Measurements from ENCODE around the gene SIRPB2. TPM values are rescaled to one million over a fixed set of nuclear protein-coding genes. Genes with fewer than 3 reads are reported as not detected.

SIRPB2 gene
- total RNA-seq, 3 donors from 2014 or later: 2.9 to 30.9 (median 4.3) TPM

DNA sequence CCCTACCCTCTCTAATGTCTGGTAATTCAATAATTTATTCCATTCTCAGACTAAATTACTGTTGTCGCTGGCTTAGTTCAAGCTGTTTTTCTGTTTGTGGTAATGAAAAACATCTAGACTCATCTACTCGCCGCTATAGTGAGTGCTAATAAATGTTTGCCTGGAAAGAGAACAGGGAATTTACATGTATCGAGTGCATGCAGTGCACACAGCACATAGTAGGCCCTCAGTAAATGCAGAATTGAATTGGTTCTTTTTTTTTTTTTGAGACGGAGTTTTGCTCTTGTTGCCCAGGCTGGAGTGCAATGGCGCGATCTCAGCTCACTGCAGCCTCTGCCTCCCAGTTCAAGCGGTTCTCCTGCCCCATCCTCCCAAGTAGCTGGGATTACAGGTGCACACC, 16.9 kb downstream of the SIRPB2 start:
- H3K4me3 ChIP-seq: no peak overlapping the region
- H3K27me3 ChIP-seq: no peaks in the 10 kb centered on the region
- no peaks in the 10 kb centered on the region for H3K36me3 ChIP-seq
- intact Hi-C loops (cut with DNase I; ENCODE audit: low total_unique reads): no loop called here
- TF ChIP-seq, protein P1, sequence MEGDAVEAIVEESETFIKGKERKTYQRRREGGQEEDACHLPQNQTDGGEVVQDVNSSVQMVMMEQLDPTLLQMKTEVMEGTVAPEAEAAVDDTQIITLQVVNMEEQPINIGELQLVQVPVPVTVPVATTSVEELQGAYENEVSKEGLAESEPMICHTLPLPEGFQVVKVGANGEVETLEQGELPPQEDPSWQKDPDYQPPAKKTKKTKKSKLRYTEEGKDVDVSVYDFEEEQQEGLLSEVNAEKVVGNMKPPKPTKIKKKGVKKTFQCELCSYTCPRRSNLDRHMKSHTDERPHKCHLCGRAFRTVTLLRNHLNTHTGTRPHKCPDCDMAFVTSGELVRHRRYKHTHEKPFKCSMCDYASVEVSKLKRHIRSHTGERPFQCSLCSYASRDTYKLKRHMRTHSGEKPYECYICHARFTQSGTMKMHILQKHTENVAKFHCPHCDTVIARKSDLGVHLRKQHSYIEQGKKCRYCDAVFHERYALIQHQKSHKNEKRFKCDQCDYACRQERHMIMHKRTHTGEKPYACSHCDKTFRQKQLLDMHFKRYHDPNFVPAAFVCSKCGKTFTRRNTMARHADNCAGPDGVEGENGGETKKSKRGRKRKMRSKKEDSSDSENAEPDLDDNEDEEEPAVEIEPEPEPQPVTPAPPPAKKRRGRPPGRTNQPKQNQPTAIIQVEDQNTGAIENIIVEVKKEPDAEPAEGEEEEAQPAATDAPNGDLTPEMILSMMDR (IDR thresholded peaks at IDR 0.05): no peak
- TF ChIP-seq POLR2A (IDR thresholded peaks at IDR 0.05): no peak
- TF ChIP-seq POLR2AphosphoS5 (IDR thresholded peaks at IDR 0.05): no peak
- no peaks in the 10 kb centered on the region for H3K9me3 ChIP-seq
- H3K27ac ChIP-seq: no peak overlapping the region
- DNase-seq (ENCODE audit: low spot score in 2 of 2): no peak
- no peaks in the 10 kb centered on the region for H3K4me1 ChIP-seq

DNA sequence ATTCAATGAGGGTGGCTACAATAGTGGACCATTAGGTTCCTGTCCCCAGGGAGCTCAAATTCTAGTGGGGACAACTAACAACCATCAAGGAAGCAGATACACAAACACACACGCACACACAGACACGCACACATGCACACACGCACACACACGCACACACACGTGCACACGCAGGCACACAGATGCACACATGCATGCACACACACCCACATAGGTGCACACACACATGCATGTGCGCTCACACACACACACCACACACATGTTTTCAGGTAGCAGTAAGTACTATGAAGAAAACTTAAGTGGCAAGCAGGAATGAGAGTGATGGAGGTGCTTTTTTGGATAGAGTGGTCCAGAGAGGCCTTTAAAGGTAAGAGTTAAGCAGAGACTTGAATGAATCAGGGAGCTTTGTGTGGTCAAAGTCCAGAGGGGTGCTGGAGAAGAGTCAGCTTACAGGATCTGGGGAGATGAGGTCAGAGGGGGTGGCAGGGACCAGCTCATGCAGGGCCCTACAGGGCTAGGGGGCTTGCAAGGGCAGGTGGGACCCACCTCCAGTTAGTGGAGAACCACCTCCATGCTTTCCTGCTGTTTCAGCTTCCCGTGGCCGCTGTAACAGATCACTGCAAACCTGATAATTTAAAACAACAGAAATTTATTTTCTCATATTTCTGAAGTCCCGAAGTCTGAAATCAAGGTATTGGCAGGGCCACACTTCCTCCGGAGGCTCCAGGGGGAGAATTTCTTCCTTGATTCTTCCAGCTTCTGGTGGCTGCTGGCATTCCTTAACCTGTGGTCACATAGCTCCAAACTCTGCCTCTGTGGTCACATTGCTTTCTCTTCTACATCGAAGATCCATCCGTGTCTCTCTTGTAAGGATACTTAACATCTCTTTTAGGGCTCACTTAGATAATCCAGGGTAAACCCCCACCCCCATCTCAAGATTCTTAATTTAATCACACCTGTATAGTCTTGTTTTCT, 17.7 kb downstream of the SIRPB2 start:
- Histone ChIP-seq H3K27me3 (no peaks in the 10 kb centered on the region), H3K27ac (no peak overlapping the region), H3K9me3 (no peaks in the 10 kb centered on the region), H3K4me3 (no peak overlapping the region), H3K4me1 (no peaks in the 10 kb centered on the region), H3K36me3 (no peaks in the 10 kb centered on the region)
- intact Hi-C loops (cut with DNase I; ENCODE audit: low total_unique reads): no loop called here
- TF ChIP-seq POLR2A (IDR thresholded peaks at IDR 0.05): no peak
- no peak for TF ChIP-seq POLR2AphosphoS5 (IDR thresholded peaks at IDR 0.05)
- TF ChIP-seq, protein P1 (IDR thresholded peaks at IDR 0.05): no peak
- DNase-seq (ENCODE audit: low spot score in 2 of 2): no peak

DNA sequence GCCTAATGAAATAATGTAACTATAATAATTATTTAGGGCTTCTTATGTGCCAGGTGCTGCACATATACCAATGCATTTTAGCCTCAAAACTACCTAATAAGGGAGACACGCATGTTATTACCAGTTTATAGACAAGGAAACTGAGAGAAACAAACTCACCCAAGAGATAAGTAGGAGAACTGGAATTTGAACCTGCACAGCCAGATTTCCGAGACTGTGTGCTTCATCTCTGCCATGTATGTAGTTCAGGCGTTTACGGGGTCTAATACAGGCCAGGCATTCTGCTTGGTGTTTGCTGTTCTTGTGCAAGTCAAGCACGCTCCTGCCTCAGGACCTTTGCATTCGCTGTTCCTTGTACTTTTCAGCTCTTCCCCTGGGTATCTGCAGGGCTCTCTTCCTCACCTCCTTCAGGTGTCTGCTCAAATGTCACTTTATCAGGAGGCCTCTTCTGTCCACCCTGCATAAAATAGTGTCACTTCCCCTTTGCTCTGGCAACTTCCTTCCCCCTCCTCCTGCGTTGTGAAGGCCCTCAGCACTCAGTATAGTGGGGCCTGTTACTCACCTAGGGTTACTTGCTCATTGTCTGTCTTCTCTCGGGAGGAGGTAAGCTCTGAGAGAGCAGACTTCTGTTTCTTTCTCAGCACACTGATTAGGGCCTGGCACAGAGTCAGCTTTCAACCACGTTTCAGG, 18.5 kb downstream of the SIRPB2 start:
- Histone ChIP-seq H3K4me3 (no peak overlapping the region), H3K4me1 (no peaks in the 10 kb centered on the region), H3K9me3 (no peaks in the 10 kb centered on the region), H3K27ac (no peak overlapping the region), H3K36me3 (no peaks in the 10 kb centered on the region), H3K27me3 (no peaks in the 10 kb centered on the region)
- intact Hi-C loops (cut with DNase I; ENCODE audit: low total_unique reads): no loop called here
- DNase-seq (ENCODE audit: low spot score in 2 of 2): no peak
- TF ChIP-seq, protein P1 (IDR thresholded peaks at IDR 0.05): no peak
- TF ChIP-seq POLR2A (IDR thresholded peaks at IDR 0.05) (no peak), POLR2AphosphoS5 (IDR thresholded peaks at IDR 0.05) (no peak)

DNA sequence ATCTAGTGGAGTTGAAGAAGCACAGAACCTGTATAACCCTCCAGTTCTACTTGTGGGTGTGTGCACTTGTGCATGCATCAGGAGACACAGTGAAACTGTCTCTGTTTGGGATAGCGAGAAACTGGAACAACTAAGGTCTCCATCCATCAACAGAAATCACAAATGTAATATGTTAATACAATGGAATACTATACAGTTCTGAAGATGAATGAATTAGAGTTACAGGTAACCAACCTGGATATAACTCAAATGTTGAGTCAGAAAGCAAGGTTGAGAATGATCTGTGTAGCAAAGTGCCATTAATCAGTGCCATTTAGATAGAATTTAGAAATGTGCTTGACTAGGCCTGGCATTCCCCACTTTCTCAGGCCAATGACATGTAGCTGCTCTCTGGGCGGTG, 20.0 kb downstream of the SIRPB2 start:
- TF ChIP-seq, protein P1 (IDR thresholded peaks at IDR 0.05): no peak
- TF ChIP-seq POLR2A (IDR thresholded peaks at IDR 0.05): no peak
- TF ChIP-seq POLR2AphosphoS5 (IDR thresholded peaks at IDR 0.05): no peak
- Histone ChIP-seq H3K27me3 (no peaks in the 10 kb centered on the region), H3K9me3 (no peaks in the 10 kb centered on the region), H3K4me3 (no peak overlapping the region), H3K27ac (no peak overlapping the region), H3K4me1 (no peaks in the 10 kb centered on the region), H3K36me3 (no peaks in the 10 kb centered on the region)
- no peak for DNase-seq (ENCODE audit: low spot score in 2 of 2)
- intact Hi-C loops (cut with DNase I; ENCODE audit: low total_unique reads): no loop called here
